H1 (cell line): ENCODE measurements around the gene C20orf141. TPM values are rescaled to one million over a fixed set of nuclear protein-coding genes. Genes with fewer than 3 reads are reported as not detected.

Experiments used
- CTCF ChIA-PET: fragments of 300-600 bp; sonication (Branson Sonifier 250); formaldehyde crosslinking; loops from one replicate; lab custom pipeline; 2021; ENCODE audit not compliant: partially characterized antibody; lab: Charles Lee
- POLR2A ChIA-PET: fragments of 300-600 bp; sonication (Branson Sonifier 250); formaldehyde crosslinking; loops from one replicate; lab custom pipeline; 2021; ENCODE audit warnings: inconsistent platforms; ENCODE audit not compliant: partially characterized antibody; lab: Charles Lee
- DNase-seq, 2 experiments: peaks; one replicate each; pipeline versions ENCODE4 v3.0.0 to v3.0.0-alpha.2; 2010 to 2022; ENCODE audit warnings: low spot score in 2 of 2, low read depth in 1 of 2, mixed read lengths in 1 of 2
- FAIRE-seq: peaks from 2 replicates; lab custom pipeline; 2011; peaks lifted over from hg19 to GRCh38; lab: Jason Lieb, UNC
- H2AFZ ChIP-seq: 2 replicates; pipeline ENCODE4 v1.8.1; 2012; ENCODE audit warnings: low read length, inconsistent platforms
- H2AK5ac ChIP-seq: 2 replicates; pipeline ENCODE4 v1.6.1; 2013; ENCODE audit warnings: low read depth, low read length
- H2BK120ac ChIP-seq: replicated peaks from 2 replicates; pipeline ENCODE3; 2013; ENCODE audit warnings: low read depth, low read length, inconsistent platforms
- H2BK12ac ChIP-seq: 2 replicates; pipeline ENCODE4 v1.6.1; 2013; ENCODE audit warnings: low read depth, low read length
- H2BK15ac ChIP-seq: 2 replicates; pipeline ENCODE4 v1.6.1; 2013; ENCODE audit warnings: low read length
- H2BK20ac ChIP-seq: 2 replicates; pipeline ENCODE4 v1.6.1; 2013; ENCODE audit warnings: low read length
- H2BK5ac ChIP-seq: 2 replicates; pipeline ENCODE4 v1.6.1; 2013; ENCODE audit warnings: low read depth, low read length
- H3K14ac ChIP-seq: 2 replicates; pipeline ENCODE4 v1.6.1; 2013; ENCODE audit warnings: inconsistent platforms; ENCODE audit not compliant: insufficient read length
- H3K18ac ChIP-seq: 2 replicates; pipeline ENCODE4 v1.6.1; 2013; ENCODE audit warnings: low read length; ENCODE audit errors: extremely low read depth
- H3K23ac ChIP-seq: 2 replicates; pipeline ENCODE4 v1.6.1; 2013; ENCODE audit warnings: inconsistent platforms; ENCODE audit not compliant: insufficient read length
- H3K23me2 ChIP-seq: 2 replicates; pipeline ENCODE4 v1.6.1; 2013; ENCODE audit warnings: low read depth, low read length
- H3K27ac ChIP-seq: 2 replicates; pipeline ENCODE4 v1.6.1; 2011; ENCODE audit warnings: low read depth, low read length, inconsistent platforms
- H3K27me3 ChIP-seq, 4 experiments: replicated peaks in 1 of 4; 1 replicate in 1 of 4; 2 replicates in 3 of 4; pipeline versions ENCODE4 v1.6.1 to v1.8.1; 2011 to 2013; ENCODE audit warnings: low read length in 3 of 4, mild to moderate bottlenecking in 3 of 4, inconsistent platforms in 2 of 4, mixed read lengths in 2 of 4, moderate library complexity in 1 of 4; ENCODE audit not compliant: control insufficient read depth in 3 of 4, insufficient read depth in 3 of 4; ENCODE audit errors: extremely low read depth in 1 of 4
- H3K36me3 ChIP-seq, 4 experiments: 2 replicates each; pipeline versions ENCODE4 v1.6.1 to v1.8.1; 2011 to 2013; ENCODE audit warnings: mild to moderate bottlenecking in 4 of 4, low read length in 3 of 4, moderate library complexity in 2 of 4, control low read depth in 1 of 4, inconsistent platforms in 1 of 4; ENCODE audit not compliant: insufficient read depth in 4 of 4, control insufficient read depth in 2 of 4
- H3K4ac ChIP-seq: replicated peaks from 2 replicates; pipeline ENCODE3; 2013; ENCODE audit warnings: low read length, low read depth, mixed read lengths, inconsistent platforms; ENCODE audit not compliant: insufficient read length
- H3K4me1 ChIP-seq, 4 experiments: replicated peaks in 1 of 4; 1 replicate in 1 of 4; 2 replicates in 3 of 4; pipeline versions ENCODE4 v1.6.1 to v1.8.1; 2011 to 2013; ENCODE audit warnings: low read length in 3 of 4, inconsistent platforms in 2 of 4, mixed read lengths in 1 of 4; ENCODE audit not compliant: insufficient read depth in 4 of 4, control insufficient read depth in 3 of 4
- H3K4me2 ChIP-seq, 2 experiments: 2 replicates each; pipeline versions ENCODE4 v1.6.1 to v1.8.1; 2011 to 2013; ENCODE audit warnings: low read depth in 2 of 2, low read length in 2 of 2, control low read depth in 1 of 2, inconsistent platforms in 1 of 2, mild to moderate bottlenecking in 1 of 2; ENCODE audit not compliant: insufficient read depth in 1 of 2
- H3K4me3 ChIP-seq, 4 experiments: fragments of 200-600, 300-600 bp in 1 of 4; sonication (generic), shearing (Covaris generic), sonication (Bioruptor Twin) in 1 of 4; 2 replicates each; pipeline versions ENCODE4 v1.5.1 to v1.8.1; 2011 to 2016; ENCODE audit warnings: low read length in 4 of 4, low read depth in 3 of 4, control low read depth in 2 of 4, inconsistent platforms in 2 of 4, mild to moderate bottlenecking in 2 of 4, mixed read lengths in 1 of 4, moderate library complexity in 1 of 4; ENCODE audit not compliant: insufficient read depth in 2 of 4; ENCODE audit errors: extremely low read depth in 1 of 4
- H3K56ac ChIP-seq: replicated peaks from 2 replicates; pipeline ENCODE3; 2013; ENCODE audit warnings: low read depth, mild to moderate bottlenecking, mixed read lengths, low read length, inconsistent platforms; ENCODE audit not compliant: insufficient read length
- H3K79me1 ChIP-seq: 2 replicates; pipeline ENCODE4 v1.6.1; 2013; ENCODE audit warnings: low read depth, low read length, control low read depth
- H3K79me2 ChIP-seq, 2 experiments: 2 replicates each; pipeline versions ENCODE4 v1.6.1 to v1.8.1; 2012 to 2013; ENCODE audit warnings: low read length in 2 of 2, mild to moderate bottlenecking in 2 of 2, inconsistent platforms in 1 of 2; ENCODE audit not compliant: insufficient read depth in 2 of 2, control insufficient read depth in 1 of 2
- H3K9ac ChIP-seq, 4 experiments: replicated peaks in 1 of 4; 1 replicate in 1 of 4; 2 replicates in 3 of 4; pipeline versions ENCODE4 v1.6.1 to v1.8.1; 2011 to 2013; ENCODE audit warnings: low read depth in 3 of 4, low read length in 3 of 4, control low read depth in 2 of 4, mild to moderate bottlenecking in 2 of 4, moderate library complexity in 2 of 4, inconsistent platforms in 1 of 4; ENCODE audit errors: extremely low read depth in 1 of 4
- H3K9me3 ChIP-seq, 2 experiments: 2 replicates each; pipeline versions ENCODE4 v1.6.1 to v1.8.1; 2012 to 2013; ENCODE audit warnings: mild to moderate bottlenecking in 2 of 2, moderate library complexity in 2 of 2, control low read depth in 1 of 2, inconsistent platforms in 1 of 2, low read depth in 1 of 2, low read length in 1 of 2, mixed read lengths in 1 of 2; ENCODE audit not compliant: insufficient read depth in 2 of 2
- H4K20me1 ChIP-seq, 2 experiments: replicated peaks in 1 of 2; 2 replicates each; pipeline versions ENCODE3 to v1.8.1; 2011 to 2013; ENCODE audit warnings: inconsistent platforms in 2 of 2, low read length in 2 of 2, mild to moderate bottlenecking in 1 of 2; ENCODE audit not compliant: insufficient read depth in 2 of 2, control insufficient read depth in 1 of 2
- H4K5ac ChIP-seq: 2 replicates; pipeline ENCODE4 v1.6.1; 2013; ENCODE audit warnings: low read length, low read depth, mixed read lengths, inconsistent platforms; ENCODE audit not compliant: insufficient read length
- H4K8ac ChIP-seq: 2 replicates; pipeline ENCODE4 v1.8.0; 2013; ENCODE audit warnings: mild to moderate bottlenecking, moderate library complexity, low read length, inconsistent platforms; ENCODE audit not compliant: insufficient read depth; ENCODE audit errors: extremely low read depth
- H4K91ac ChIP-seq: replicated peaks from 2 replicates; pipeline ENCODE3; 2013; ENCODE audit warnings: low read length, mixed read lengths, inconsistent platforms; ENCODE audit not compliant: insufficient read length
- ASH2L ChIP-seq: fragments of 200-600, 300-600 bp; sonication (generic); IDR thresholded peaks from one replicate; pipeline ENCODE4 v1.7.1; 2017; ENCODE audit warnings: low read length
- EGR1 ChIP-seq: IDR thresholded peaks from 2 replicates; pipeline ENCODE4 v1.6.1; 2011; ENCODE audit warnings: low read depth, low read length, borderline replicate concordance
- EP300 ChIP-seq, 2 experiments: IDR thresholded peaks; 1 replicate in 1 of 2; 2 replicates in 1 of 2; pipeline ENCODE4 v1.6.1; 2011 to 2012; ENCODE audit warnings: low read depth in 2 of 2, low read length in 2 of 2, mild to moderate bottlenecking in 2 of 2, borderline replicate concordance in 1 of 2, inconsistent platforms in 1 of 2, moderate library complexity in 1 of 2
- POLR2A ChIP-seq, 2 experiments: IDR thresholded peaks; 1 replicate in 1 of 2; 2 replicates in 1 of 2; pipeline ENCODE4 v1.6.1; 2011; ENCODE audit warnings: low read depth in 2 of 2, low read length in 2 of 2, mild to moderate bottlenecking in 2 of 2; ENCODE audit errors: control extremely low read depth in 1 of 2
- SP4 ChIP-seq: IDR thresholded peaks from 2 replicates; pipeline ENCODE4 v1.6.1; 2012; ENCODE audit warnings: low read length, inconsistent platforms
- TAF1 ChIP-seq: IDR thresholded peaks from 2 replicates; pipeline ENCODE4 v1.6.1; 2011; ENCODE audit warnings: mild to moderate bottlenecking, low read depth, low read length
- WGBS, 2 experiments: shearing (Covaris generic) in 1 of 2; methylation state at CpG; one replicate each; pipeline versions ENCODE4 v1.1.6 to v1.1.7; 2013 to 2015; ENCODE audit warnings: low lambda C conversion rate in 2 of 2, mixed read lengths in 2 of 2, inconsistent platforms in 1 of 2, low coverage in 1 of 2, missing lambda C conversion rate in 1 of 2; ENCODE audit not compliant: insufficient replicate concordance in 2 of 2, insufficient coverage in 1 of 2, insufficient read length in 1 of 2; ENCODE audit errors: extremely low coverage in 1 of 2, missing lambda C conversion rate in 1 of 2; 5-methylcytosine and 5-hydroxymethylcytosine counted together
- polyA plus RNA-seq, 7 experiments: library from polyadenylated mRNA; depleted of rRNA in 3 of 7; stranded (reverse) in 5 of 7; unstranded in 2 of 7; fragments of >200 nt in 5 of 7; fragments of 200-250 nt in 2 of 7; gene quantifications; 1 replicate in 5 of 7; 2 replicates in 1 of 7; 4 replicates in 1 of 7; pipeline versions ENCODE4 v1.2.1 to v1.2.3, GENCODE V29; 2011 to 2013; ENCODE audit warnings: missing spikeins in 2 of 7, mixed read lengths in 2 of 7
- total RNA-seq: library from RNA; stranded (reverse); fragmentation: NEBNext Ultra II Directional; extraction: Animal tissue kit (Norgen Biotek cat#: 25700); gene quantifications from 2 replicates; pipeline ENCODE4 v1.2.1, GENCODE V29; 2021
- TF ChIP-seq, protein P1 (sequence below): IDR thresholded peaks from 2 replicates; pipeline ENCODE4 v1.6.1; 2012; ENCODE audit warnings: inconsistent platforms

C20orf141 gene
- total and polyA plus RNA-seq, 2 of the 8 experiments (the other 6 are each of a cell fraction or from before 2014, with no cell fraction given), result not detected

DNA sequence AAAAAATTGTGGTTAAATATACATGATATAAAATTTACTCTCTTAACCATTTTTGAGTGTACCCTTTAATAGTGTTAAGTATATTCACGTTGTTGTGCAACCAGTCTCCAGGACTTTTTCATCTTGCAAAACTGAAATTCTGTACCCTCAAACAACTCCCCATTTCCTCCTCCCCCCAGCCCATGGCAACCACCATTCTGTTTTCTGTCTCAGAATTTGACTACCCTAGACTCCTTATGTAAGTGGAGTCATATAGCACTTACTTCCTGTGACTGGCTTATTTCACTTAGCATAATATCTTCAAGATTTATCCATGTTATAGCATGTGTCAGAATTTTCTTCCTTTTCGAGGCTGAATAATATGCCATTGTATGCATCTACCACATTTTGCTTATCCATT lies 30.8 kb downstream of the C20orf141 start:
- H3K56ac ChIP-seq, result no peak overlapping the region
- no peak overlapping the region for H4K91ac ChIP-seq
- no peaks in the 10 kb centered on the region for H3K79me2 ChIP-seq
- no peaks in the 10 kb centered on the region for H3K27me3 ChIP-seq
- H3K4ac ChIP-seq, result no peak overlapping the region
- no peak overlapping the region for H3K9ac ChIP-seq
- DNase-seq (no peak), FAIRE-seq (no peak)
- H2BK5ac ChIP-seq, result no peak overlapping the region
- CTCF ChIA-PET, result interaction anchor here (1.0 kb wide), 1 partner anchor 90 kb away, joined by 4 read pairs; no protein-coding TSS in a partner anchor
- no peak overlapping the region for H2BK12ac ChIP-seq
- no peak overlapping the region for H3K23ac ChIP-seq
- H2AK5ac ChIP-seq, result no peak overlapping the region
- peaks cover 0 to 3% of the 10 kb centered on the region in 2 experiments for H4K20me1 ChIP-seq
- H3K79me1 ChIP-seq, result no peaks in the 10 kb centered on the region
- no peak overlapping the region for H3K18ac ChIP-seq
- no peaks in the 10 kb centered on the region for H3K4me1 ChIP-seq
- H2BK20ac ChIP-seq, result no peak overlapping the region
- no peak overlapping the region for H4K8ac ChIP-seq
- no peak overlapping the region for H2BK15ac ChIP-seq
- H3K9me3 ChIP-seq, result no peaks in the 10 kb centered on the region
- H3K14ac ChIP-seq, result no peak overlapping the region
- no peak overlapping the region for H3K4me3 ChIP-seq
- no peak overlapping the region for H2AFZ ChIP-seq
- H3K36me3 ChIP-seq, result no peaks in the 10 kb centered on the region
- H3K27ac ChIP-seq, result no peak overlapping the region
- H4K5ac ChIP-seq, result no peak overlapping the region
- POLR2A ChIA-PET, result no interaction called here
- H3K23me2 ChIP-seq, result peaks cover 7% of the 10 kb centered on the region; the same call in 1 of the 2 replicates
- no peak overlapping the region for H2BK120ac ChIP-seq
- 96% methylated on average over 2 of the region's 2 CpGs; no CpG with 5 or more reads in 1 of the 2 experiments for WGBS, 2 experiments
- H3K4me2 ChIP-seq, result no peak overlapping the region
- TF ChIP-seq POLR2A (IDR thresholded peaks at IDR 0.05; ENCODE audit: control extremely low read depth in 1 of 2, low read depth in 2 of 2, low read length in 2 of 2) (no peak), SP4 (no peak), EGR1 (no peak), TAF1 (no peak), ASH2L (no peak), EP300 (IDR thresholded peaks at IDR 0.05; ENCODE audit: borderline replicate concordance in 1 of 2, low read depth in 2 of 2, low read length in 2 of 2) (no peak)
- TF ChIP-seq, protein P1, sequence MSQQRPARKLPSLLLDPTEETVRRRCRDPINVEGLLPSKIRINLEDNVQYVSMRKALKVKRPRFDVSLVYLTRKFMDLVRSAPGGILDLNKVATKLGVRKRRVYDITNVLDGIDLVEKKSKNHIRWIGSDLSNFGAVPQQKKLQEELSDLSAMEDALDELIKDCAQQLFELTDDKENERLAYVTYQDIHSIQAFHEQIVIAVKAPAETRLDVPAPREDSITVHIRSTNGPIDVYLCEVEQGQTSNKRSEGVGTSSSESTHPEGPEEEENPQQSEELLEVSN, result no peak
